AG04450 (cell line): ENCODE results near the gene CECR2. TPM values are rescaled to one million over a fixed set of nuclear protein-coding genes. Genes with fewer than 3 reads are reported as not detected.

Experiments
- CTCF ChIA-PET: fragments of 300-600, 350-600 bp; formaldehyde crosslinking; extraction: SDS; loops from one replicate; lab custom pipeline; 2022; ENCODE audit warnings: antibody characterized with exemption, inconsistent platforms; lab: Charles Lee
- POLR2A ChIA-PET: fragments of 350-600 bp; formaldehyde crosslinking; extraction: SDS; loops from one replicate; lab custom pipeline; 2021; ENCODE audit warnings: antibody characterized with exemption, inconsistent platforms; lab: Yijun Ruan, JAX
- DNase-seq: peaks from one replicate; pipeline ENCODE4 v3.0.0-alpha.2; 2011; ENCODE audit warnings: low read depth, low spot score
- H3K27ac ChIP-seq: one replicate; pipeline ENCODE4 v1.5.1; 2012; ENCODE audit warnings: low read depth, low read length, control low read depth
- H3K27me3 ChIP-seq: one replicate; pipeline ENCODE4 v1.6.0; 2012; ENCODE audit warnings: low read length; ENCODE audit not compliant: control insufficient read depth, insufficient read depth
- H3K4me3 ChIP-seq: 2 replicates; pipeline ENCODE4 v1.5.1; 2011; ENCODE audit warnings: mild to moderate bottlenecking, low read depth, low read length, control low read depth
- H3K9me3 ChIP-seq: 2 replicates; pipeline ENCODE4 v1.5.1; 2012; ENCODE audit warnings: low read length; ENCODE audit not compliant: control insufficient read depth, insufficient read depth
- polyA plus RNA-seq: library from polyadenylated mRNA; depleted of rRNA; stranded (reverse); fragments of >200 nt; gene quantifications from 2 replicates; pipeline ENCODE4 v1.2.3, GENCODE V29; 2011
- TF ChIP-seq, protein P1 (sequence below): IDR thresholded peaks from 2 replicates; pipeline ENCODE4 v1.5.1; 2011; ENCODE audit warnings: low read depth, low read length, control low read depth, inconsistent platforms

The CECR2 gene
- polyA plus RNA-seq, 1 experiment = not detected

- Histone ChIP-seq H3K9me3 (no peaks in the 10 kb centered on the region), H3K27me3 (no peaks in the 10 kb centered on the region), H3K27ac (no peak overlapping the region), H3K4me3 (no peak overlapping the region)
- ChIA-PET CTCF (interaction anchor here (1.2 kb wide), 1 partner anchor 18 kb away, joined by 3 read pairs; no protein-coding TSS in a partner anchor), POLR2A (no interaction called here)
- DNase-seq = no peak
- TF ChIP-seq, protein P1, sequence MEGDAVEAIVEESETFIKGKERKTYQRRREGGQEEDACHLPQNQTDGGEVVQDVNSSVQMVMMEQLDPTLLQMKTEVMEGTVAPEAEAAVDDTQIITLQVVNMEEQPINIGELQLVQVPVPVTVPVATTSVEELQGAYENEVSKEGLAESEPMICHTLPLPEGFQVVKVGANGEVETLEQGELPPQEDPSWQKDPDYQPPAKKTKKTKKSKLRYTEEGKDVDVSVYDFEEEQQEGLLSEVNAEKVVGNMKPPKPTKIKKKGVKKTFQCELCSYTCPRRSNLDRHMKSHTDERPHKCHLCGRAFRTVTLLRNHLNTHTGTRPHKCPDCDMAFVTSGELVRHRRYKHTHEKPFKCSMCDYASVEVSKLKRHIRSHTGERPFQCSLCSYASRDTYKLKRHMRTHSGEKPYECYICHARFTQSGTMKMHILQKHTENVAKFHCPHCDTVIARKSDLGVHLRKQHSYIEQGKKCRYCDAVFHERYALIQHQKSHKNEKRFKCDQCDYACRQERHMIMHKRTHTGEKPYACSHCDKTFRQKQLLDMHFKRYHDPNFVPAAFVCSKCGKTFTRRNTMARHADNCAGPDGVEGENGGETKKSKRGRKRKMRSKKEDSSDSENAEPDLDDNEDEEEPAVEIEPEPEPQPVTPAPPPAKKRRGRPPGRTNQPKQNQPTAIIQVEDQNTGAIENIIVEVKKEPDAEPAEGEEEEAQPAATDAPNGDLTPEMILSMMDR = no peak
Measured at GRCh38 chr22:17576470-17576869, 207.2 kb downstream of the CECR2 start.

DNA sequence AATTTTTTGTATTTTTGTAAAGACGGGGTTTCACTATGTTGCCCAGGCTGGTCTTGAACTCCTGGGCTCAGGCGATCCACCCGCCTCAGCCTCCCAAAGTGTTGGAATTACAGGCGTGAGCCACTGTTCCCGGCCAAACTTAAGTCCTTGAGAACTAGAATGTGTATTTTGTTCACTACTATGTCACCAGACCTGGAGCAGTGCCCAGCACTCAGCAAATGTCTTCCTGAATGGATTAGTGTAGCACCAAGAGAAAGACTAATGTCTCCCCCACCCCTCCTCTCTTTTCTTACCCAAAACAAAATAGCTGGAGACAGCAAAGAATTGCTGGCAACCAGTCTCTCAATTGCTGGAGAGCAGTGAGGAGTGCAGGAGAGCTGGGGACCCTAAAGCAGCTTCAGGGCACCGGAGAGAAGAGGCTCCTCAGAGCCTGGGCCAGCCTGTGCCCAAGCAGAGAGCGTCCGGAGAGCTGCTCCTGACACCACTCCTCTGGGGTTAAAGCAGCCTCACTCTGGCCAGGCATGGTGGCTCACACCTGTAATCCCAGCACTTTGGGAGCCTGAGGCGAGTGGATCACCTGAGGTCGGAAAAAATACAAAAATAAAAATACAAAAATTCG lies 209.0 kb downstream of the CECR2 start:
- CTCF ChIA-PET = interaction anchor here (1.2 kb wide), 1 partner anchor 20 kb away, joined by 5 read pairs; no protein-coding TSS in a partner anchor
- POLR2A ChIA-PET = interaction anchor here (0.7 kb wide), 1 partner anchor 11 kb away, joined by 3 read pairs; no protein-coding TSS in a partner anchor
- no peak for DNase-seq
- H3K27me3 ChIP-seq = no peaks in the 10 kb centered on the region
- no peak overlapping the region for H3K27ac ChIP-seq
- no peak overlapping the region for H3K4me3 ChIP-seq
- TF ChIP-seq, protein P1 = no peak
- no peaks in the 10 kb centered on the region for H3K9me3 ChIP-seq

- Histone ChIP-seq H3K27ac (no peak overlapping the region), H3K27me3 (no peaks in the 10 kb centered on the region), H3K9me3 (no peaks in the 10 kb centered on the region), H3K4me3 (no peak overlapping the region)
- no peak for DNase-seq
- ChIA-PET CTCF (no interaction called here), POLR2A (no interaction called here)
- TF ChIP-seq, protein P1 = no peak
Measured at GRCh38 chr22:17579535-17579981, 210.3 kb downstream of the CECR2 start.

- ChIA-PET POLR2A (no interaction called here), CTCF (no interaction called here)
- H3K27ac ChIP-seq = no peak overlapping the region
- H3K4me3 ChIP-seq = no peak overlapping the region
- H3K27me3 ChIP-seq = no peaks in the 10 kb centered on the region
- no peaks in the 10 kb centered on the region for H3K9me3 ChIP-seq
- DNase-seq = no peak
- TF ChIP-seq, protein P1 = no peak
Measured at GRCh38 chr22:17580441-17581031, 211.3 kb downstream of the CECR2 start.

DNA sequence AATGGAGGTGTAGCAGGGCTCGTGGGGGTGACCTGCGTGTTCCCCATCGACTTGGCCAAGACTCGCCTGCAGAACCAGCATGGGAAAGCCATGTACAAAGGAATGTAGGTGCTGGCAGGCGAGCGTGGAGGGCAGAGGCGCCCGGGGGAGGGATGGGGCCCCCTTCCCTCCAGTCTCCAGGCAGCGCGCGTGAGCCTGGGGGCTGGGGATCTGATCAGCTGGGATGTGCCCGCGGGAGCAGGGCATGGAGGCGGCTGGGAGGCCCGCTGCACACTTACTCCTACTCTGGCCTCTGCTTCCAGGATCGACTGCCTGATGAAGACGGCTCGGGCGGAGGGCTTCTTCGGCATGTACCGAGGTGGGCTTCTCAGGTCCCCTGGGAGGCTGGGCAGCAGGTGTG lies 211.8 kb downstream of the CECR2 start:
- no peak overlapping the region for H3K4me3 ChIP-seq
- POLR2A ChIA-PET = no interaction called here
- DNase-seq = no peak
- CTCF ChIA-PET = no interaction called here
- no peaks in the 10 kb centered on the region for H3K9me3 ChIP-seq
- no peak overlapping the region for H3K27ac ChIP-seq
- TF ChIP-seq, protein P1 = no peak
- H3K27me3 ChIP-seq = no peaks in the 10 kb centered on the region
